HG02571 (cell line): ENCODE data around the gene SLC25A13.

Experiments used
- ATAC-seq: cut with Tn5 transposase; IDR thresholded peaks from one replicate; pipeline ENCODE4 v1.9.1; 2021; ENCODE audit warnings: mild to moderate bottlenecking, moderate library complexity; ENCODE audit not compliant: unreplicated experiment

SLC25A13 gene

DNA sequence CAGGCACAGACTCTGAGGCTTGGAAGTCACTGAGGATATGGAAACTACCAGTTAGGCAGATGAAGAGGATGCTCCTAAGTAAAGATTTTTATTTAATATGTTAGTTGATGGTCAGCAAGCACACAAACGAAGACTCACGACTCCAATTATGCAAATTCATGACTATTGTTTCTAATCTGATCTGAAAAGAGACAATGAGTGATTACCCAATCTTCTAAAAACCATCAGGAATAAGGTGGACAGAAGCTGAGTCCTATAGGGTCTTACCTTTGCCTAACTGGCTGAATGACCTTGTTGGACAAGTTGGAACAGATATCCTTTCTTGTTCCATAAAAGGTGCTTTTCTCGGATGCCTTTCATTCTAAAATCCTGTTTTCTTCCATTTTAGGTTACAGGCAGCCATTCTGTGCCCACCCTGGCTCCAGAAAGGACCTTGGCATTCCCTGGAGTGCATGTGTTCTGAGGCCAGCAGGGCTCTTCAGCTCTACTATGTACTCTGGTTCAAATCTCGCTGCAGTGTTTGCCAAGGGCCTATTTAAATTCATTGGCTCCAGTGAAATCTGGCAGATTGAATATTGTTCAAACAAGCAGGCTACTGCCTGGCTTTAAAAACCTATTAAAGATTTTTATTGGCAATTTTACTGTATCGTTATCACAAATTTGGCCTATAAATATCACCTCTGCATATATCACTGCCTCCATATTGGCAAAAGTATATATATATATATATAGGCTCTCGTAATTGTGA lies 77.5 kb downstream of the SLC25A13 start:
- no peak for ATAC-seq

GRCh38 chr7:96243241-96243640 lies 78.7 kb downstream of the SLC25A13 start:
- ATAC-seq, result no peak

DNA sequence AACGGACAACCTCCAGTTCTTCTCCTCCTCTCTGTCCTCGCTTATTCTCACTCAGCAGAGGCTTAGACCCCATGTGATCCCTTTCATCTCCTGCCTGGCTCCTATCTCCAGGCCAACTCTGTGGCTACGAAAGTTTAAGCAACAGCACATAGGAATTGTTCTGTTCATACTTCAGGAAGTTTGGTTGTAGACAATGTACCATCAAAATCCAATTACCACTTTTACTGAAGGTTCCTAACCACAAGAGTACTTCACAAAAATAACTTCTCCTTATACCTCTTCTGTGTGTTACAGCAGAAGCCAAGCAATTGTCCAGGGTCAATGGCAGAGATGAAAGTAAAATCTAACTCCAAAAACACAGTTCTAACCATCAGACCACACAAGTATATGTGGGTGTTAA lies 80.0 kb downstream of the SLC25A13 start:
- ATAC-seq, result no peak

- ATAC-seq, result no peak
Measured at GRCh38 chr7:96238976-96239766, 82.7 kb downstream of the SLC25A13 start.

- no peak for ATAC-seq
Measured at GRCh38 chr7:96238474-96238873, 83.4 kb downstream of the SLC25A13 start.

GRCh38 chr7:96237040-96237439 lies 84.9 kb downstream of the SLC25A13 start:
- ATAC-seq, result no peak

DNA sequence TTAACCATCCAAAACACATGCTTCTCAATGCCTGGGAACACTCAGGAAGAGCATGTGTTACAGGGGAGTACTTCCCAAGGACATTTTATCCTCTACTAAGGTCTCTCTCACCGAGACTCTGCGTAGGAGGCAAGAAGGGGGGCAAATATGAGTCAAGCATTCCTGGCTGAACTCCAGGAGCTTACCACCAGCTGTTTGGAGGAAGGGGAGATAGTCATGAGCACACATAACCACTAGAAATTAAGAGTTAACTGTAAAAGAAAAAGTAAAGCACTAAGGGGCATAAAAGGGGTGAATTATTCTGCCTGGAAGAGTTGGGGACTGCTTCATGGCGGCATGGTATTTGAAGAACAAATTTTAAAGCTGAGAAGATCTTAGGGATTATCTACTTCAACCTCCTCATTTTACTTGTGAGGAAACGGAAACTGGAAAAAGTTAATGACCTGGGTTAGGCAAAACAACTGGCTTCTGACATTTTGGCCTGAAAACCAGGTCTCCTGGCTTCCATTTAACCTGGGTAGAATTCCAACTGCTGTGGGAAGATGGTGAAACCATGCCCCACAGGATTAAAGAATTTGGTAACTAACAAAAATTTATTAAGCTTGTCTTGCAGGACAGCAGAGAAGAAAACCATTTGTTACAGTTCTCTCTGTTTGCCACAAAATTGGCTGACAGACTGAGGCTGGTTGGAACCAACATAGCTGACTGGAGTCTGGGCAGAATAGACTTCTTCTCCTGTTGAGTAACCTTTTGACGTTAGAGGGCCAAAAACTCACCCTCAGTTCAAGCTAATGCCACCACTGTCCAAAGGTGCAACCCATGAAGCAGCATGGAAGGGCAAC lies 85.5 kb downstream of the SLC25A13 start:
- ATAC-seq, result no peak

- no peak for ATAC-seq
Measured at GRCh38 chr7:96235281-96235680, 86.6 kb downstream of the SLC25A13 start.

- no peak for ATAC-seq
Measured at GRCh38 chr7:96233528-96234154, 88.3 kb downstream of the SLC25A13 start.

DNA sequence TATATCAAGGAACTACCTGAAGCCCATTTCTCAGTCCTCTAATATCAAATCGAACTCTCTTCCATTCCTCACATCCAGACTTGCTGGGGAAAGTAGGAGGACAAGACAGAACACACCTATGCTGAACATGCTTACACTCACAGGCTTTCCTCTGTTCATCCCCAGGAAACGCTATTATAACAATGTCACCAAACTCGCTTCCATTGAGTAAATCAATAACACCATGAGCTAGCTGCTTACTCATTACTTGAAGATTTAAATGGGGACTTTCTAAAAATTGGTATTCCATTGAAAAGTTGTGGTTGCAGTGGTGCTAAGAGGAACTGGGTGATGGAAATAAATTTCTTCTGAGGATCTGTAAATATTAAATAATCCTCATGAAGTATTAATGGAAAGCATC lies 88.8 kb downstream of the SLC25A13 start:
- ATAC-seq, result no peak

GRCh38 chr7:96228760-96229159 lies 93.1 kb downstream of the SLC25A13 start:
- ATAC-seq, result no peak

GRCh38 chr7:96225251-96225650 lies 96.6 kb downstream of the SLC25A13 start:
- no peak for ATAC-seq

DNA sequence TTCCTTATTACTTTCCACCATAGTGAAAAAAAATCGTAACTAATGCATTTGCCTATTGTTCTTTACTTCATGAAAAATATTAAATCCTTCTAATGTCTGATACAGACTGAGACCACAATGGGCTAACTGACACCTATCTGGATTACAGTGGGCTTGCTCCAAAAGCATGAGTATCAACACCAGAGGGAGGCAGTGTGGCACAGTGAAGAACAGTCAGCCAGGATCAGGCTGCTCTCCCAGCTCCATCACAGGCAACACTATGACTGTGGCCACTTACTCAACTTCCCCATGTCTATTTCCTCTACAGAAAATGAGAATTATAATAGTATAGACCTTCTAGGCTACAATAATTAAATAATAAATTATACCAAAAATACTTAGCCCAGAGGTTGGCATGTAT lies 97.2 kb downstream of the SLC25A13 start:
- no peak for ATAC-seq

GRCh38 chr7:96224073-96224472 lies 97.8 kb downstream of the SLC25A13 start:
- ATAC-seq, result no peak

DNA sequence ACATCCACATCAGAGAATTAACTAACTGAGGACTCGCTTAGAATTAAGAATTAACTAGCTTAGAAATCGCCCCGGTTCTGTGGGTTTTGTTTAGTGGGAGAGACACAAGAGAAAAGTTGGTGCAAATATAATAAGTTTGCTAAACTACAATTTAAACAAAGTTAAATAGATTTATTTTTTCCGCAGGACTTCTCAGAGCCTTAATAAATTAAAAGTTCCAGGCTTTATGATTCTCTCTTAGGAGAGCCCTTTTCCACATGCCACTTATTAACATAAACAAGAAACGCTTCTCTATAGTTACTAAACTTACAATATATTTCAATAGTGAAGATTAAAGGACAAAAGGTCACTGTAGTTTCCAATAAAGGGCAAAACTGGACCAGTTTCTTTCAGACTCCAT lies 100.0 kb downstream of the SLC25A13 start:
- no peak for ATAC-seq

DNA sequence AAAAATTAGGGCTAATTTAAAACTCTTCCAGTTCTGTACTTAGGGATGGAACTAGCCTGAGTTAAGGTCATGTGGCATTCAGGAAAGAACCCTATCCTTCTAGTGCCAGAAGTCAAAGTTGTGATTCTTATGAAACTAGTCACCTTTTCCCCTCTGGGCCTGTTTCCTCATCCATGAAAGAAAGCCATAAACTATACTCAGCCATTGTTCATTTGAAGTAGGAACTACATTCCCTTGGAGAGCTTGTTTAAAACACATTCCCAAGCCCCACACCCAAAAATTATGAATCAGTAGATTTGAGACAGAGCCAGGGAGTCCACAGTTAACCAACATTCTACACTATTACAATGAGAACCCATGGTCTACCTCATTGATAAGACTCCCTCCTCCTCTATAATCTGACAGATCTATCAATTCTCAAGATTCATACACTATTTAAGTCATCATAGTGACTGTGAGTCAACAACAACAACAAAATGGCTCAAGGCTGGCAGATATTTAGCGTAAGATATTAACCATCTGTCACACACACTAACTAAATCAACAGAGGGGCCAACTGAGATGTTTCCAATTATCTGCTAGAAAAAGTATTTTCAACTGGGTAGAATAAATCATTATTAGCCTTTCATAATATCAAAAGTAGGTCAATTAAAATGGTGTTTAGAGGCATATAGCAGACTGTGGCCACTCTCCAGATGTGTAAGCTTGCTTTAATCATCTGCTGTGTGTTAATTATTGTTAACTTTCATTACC lies 102.3 kb downstream of the SLC25A13 start:
- no peak for ATAC-seq

GRCh38 chr7:96218664-96219243 lies 103.1 kb downstream of the SLC25A13 start:
- ATAC-seq, result no peak

DNA sequence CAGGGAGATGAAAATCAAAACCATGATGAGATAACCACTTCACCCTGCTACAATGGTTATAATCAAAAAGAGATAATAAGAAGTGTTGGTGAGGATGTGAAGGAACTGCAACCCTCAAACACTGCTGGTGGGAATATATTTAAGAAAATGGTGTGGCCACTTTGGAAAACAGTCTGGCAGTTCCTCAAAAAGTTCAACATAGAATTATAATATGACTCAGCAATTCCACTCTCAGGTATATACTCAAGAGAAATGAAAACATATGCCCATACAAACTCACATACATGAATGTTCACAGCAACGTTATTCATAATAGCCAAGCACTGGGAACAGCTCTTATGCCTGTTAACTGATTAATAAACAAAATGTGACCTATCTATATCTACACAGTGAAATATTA lies 104.8 kb downstream of the SLC25A13 start:
- ATAC-seq, result no peak

DNA sequence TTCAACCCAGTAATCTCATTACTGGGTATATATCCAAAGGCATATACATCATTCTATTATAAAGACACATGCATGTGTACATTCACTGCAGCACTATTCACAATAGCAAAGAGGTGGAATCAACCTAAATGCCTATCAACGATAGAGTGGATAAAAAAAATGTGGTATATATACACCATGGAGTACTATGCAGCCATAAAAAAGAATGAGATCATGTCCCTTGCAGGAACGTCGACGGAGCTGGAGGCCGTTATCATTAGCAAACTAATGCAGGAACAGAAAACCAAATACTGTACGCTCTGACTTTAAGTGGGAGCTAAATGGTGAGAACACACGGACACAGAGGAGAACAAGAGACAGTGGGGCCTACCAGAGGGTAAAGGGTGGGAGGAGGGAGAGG lies 105.5 kb downstream of the SLC25A13 start:
- no peak for ATAC-seq

- ATAC-seq, result no peak
Measured at GRCh38 chr7:96212474-96212873, 109.4 kb downstream of the SLC25A13 start.
